ENCODE results near the gene PLPP4.

The PLPP4 gene

GRCh38 chr10:120582753-120583152 is 125.7 kb downstream of the PLPP4 start:
- no peak for DNase-seq

- DNase-seq = no peak
Observed at GRCh38 chr10:120583424-120584108, 126.5 kb downstream of the PLPP4 start.

- DNase-seq = no peak
Observed at GRCh38 chr10:120584786-120585185, 127.8 kb downstream of the PLPP4 start.

- DNase-seq = no peak
Observed at GRCh38 chr10:120586471-120586872, 129.4 kb downstream of the PLPP4 start.

- DNase-seq = no peak
Observed at GRCh38 chr10:120587061-120587460, 130.0 kb downstream of the PLPP4 start.

- DNase-seq = no peak
Observed at GRCh38 chr10:120588311-120588710, 131.3 kb downstream of the PLPP4 start.

GRCh38 chr10:120593693-120594092 is 136.7 kb downstream of the PLPP4 start:
- DNase-seq = no peak

GRCh38 chr10:120597902-120598301 is 140.9 kb downstream of the PLPP4 start:
- no peak for DNase-seq

GRCh38 chr10:120598386-120598785 is 141.4 kb downstream of the PLPP4 start:
- DNase-seq = no peak

- no peak for DNase-seq
Observed at GRCh38 chr10:120599200-120599724, 142.2 kb downstream of the PLPP4 start.

GRCh38 chr10:120600871-120601649 is 144.0 kb downstream of the PLPP4 start:
- no peak for DNase-seq

GRCh38 chr10:120601999-120602398 is 145.0 kb downstream of the PLPP4 start:
- DNase-seq = no peak

- no peak for DNase-seq
Observed at GRCh38 chr10:120605410-120605809, 148.4 kb downstream of the PLPP4 start.

- DNase-seq = no peak
Observed at GRCh38 chr10:120606051-120606764, 149.2 kb downstream of the PLPP4 start.

GRCh38 chr10:120607016-120607709 is 150.1 kb downstream of the PLPP4 start:
- DNase-seq = no peak

GRCh38 chr10:120607710-120608703 is 151.0 kb downstream of the PLPP4 start:
- DNase-seq = no peak

GRCh38 chr10:120609006-120609405 is 152.0 kb downstream of the PLPP4 start:
- no peak for DNase-seq

GRCh38 chr10:120610791-120611190 is 153.8 kb downstream of the PLPP4 start:
- DNase-seq = no peak

- no peak for DNase-seq
Observed at GRCh38 chr10:120612756-120613155, 155.7 kb downstream of the PLPP4 start.

- DNase-seq = no peak
Observed at GRCh38 chr10:120613180-120613579, 156.2 kb downstream of the PLPP4 start.

- DNase-seq = no peak
Observed at GRCh38 chr10:120614680-120615079, 157.7 kb downstream of the PLPP4 start.
